Cardiac fibroblast (primary cell): ENCODE data around the gene HKDC1.

Experiments
- DNase-seq, 2 donors: peaks; one replicate each; pipeline versions ENCODE4 v3.0.0 to v3.0.0-alpha.2; 2010; ENCODE audit warnings: low read depth in 2 of 2
- H3K4me3 ChIP-seq, 2 donors: replicated peaks in 1 of 2; 1 replicate in 1 of 2; 2 replicates in 1 of 2; pipeline ENCODE4 v1.5.1; 2011; ENCODE audit warnings: low read depth in 2 of 2, low read length in 2 of 2, mild to moderate bottlenecking in 2 of 2, moderate library complexity in 1 of 2
- CTCF ChIP-seq: IDR thresholded peaks from one replicate; pipeline ENCODE4 v1.5.1; 2011; ENCODE audit warnings: low read depth, mild to moderate bottlenecking, low read length, inconsistent platforms

Gene HKDC1

GRCh38 chr10:69270990-69271389 lies 50.9 kb downstream of the HKDC1 start:
- TF ChIP-seq CTCF = no peak
- no peak for DNase-seq
- no peak overlapping the region for H3K4me3 ChIP-seq

DNA sequence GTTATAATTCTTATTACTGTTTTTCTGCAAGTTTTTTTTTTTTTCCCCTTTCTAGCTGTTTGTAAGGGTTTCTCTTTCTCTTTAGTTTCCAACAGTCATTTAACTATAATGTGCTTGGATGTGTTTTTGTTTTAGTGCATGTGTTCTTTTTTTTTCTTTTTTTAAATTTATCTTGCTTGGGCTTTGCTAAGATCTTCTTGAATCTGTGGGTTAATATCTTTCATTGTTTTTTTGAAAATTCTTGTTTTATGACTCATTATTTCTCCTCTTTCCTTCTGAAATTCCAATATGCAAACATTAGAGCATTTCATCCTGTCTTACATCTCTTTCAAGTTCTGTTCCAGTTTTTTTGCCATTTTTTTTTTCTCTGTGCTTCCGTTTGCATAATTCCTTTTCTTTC lies 52.5 kb downstream of the HKDC1 start:
- no peak overlapping the region for H3K4me3 ChIP-seq
- DNase-seq = peak; percentile 18 to 63

DNA sequence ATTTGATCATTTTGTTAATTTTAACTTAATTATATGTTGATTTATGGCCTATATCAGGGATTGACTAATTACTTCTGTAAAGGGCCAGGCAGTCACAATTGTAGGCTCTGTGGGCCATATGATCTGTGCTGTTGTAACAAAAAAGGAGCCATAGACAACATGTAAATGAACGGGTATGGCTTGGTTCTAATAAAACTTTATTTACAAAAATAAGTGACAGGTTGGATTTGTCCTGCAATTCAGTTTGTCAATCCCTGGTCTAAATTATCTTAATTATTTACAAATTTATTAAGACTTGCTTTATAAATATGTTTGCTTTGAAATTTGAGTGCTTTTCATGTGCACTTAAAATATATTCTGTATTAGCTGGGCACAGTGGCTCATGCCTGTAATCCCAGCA lies 55.3 kb downstream of the HKDC1 start:
- TF ChIP-seq CTCF = no peak
- H3K4me3 ChIP-seq = no peak overlapping the region
- no peak for DNase-seq

More for the DNA sequence above, 52.5 kb downstream of the HKDC1 start:
- no peak for TF ChIP-seq CTCF

DNA sequence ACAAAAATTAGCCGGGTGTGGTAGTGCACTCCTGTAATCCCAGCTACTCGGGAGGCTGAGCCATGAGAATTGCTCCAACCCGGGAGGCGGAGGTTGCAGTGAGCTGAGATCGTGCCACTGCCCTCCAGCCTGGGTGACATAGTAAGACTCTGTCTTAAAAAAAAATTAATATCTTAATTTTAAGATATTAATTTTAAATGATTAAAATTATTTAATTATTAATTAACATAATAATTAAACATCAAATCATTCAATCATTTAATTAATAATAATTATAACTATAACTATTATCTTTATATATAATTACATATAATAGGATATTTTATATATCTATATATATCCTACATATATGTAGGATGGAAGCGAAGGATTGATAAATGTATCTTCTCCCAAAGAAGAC lies 56.4 kb downstream of the HKDC1 start:
- no peak for TF ChIP-seq CTCF
- no peak overlapping the region for H3K4me3 ChIP-seq

GRCh38 chr10:69278446-69278963 lies 58.4 kb downstream of the HKDC1 start, which contains the start of gene HK1:
Gene HK1 (plus strand): TSS chr10:69278496.
- peak; percentile 43 to 93 for DNase-seq
- no peak for TF ChIP-seq CTCF
- H3K4me3 ChIP-seq = no peak within 1 kb of the TSS

More for the DNA sequence above, 56.4 kb downstream of the HKDC1 start:
- DNase-seq = no peak

DNA sequence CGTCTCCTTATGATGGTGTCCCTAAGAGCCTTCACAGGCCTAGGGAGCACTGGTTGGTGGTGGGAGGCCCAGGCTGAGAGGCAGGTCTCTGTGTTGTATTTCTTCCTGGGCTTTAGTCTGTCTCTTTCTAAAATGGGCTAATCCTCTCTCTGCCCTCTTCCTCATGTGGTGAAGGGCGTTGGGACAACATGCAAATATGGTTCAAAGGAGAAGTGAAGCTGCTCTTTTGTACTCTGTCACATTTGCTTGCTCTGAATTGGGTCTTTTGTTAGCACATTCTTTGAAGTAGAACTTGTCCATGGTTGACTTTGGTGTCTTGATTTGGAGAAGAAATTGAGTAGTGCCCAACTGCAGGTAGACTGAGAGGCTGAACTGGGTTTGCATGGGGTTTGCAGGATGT lies 59.0 kb downstream of the HKDC1 start:
- H3K4me3 ChIP-seq = no peak overlapping the region
- no peak for DNase-seq
- no peak for TF ChIP-seq CTCF
